Neural cell (in vitro differentiated cells): ENCODE measurements around the gene CRPPA. TPM values are rescaled to one million over a fixed set of nuclear protein-coding genes. Genes with fewer than 3 reads are reported as not detected.

Experiments
- H2AFZ ChIP-seq: fragments of 200-600, 300-800 bp; sonication (generic), shearing (Covaris generic); 2 replicates; pipeline ENCODE4 v1.6.0; 2014; ENCODE audit warnings: low read depth, mild to moderate bottlenecking, antibody characterized with exemption, low read length, moderate library complexity
- H3F3A ChIP-seq: fragments of 200-600 bp; shearing (Covaris generic); 2 replicates; pipeline ENCODE4 v1.6.1; 2016; ENCODE audit warnings: mild to moderate bottlenecking, moderate library complexity, mixed read lengths, antibody characterized with exemption, low read length; ENCODE audit not compliant: insufficient read depth, poor library complexity, severe bottlenecking
- H3K27ac ChIP-seq: fragments of 200-600, 300-800 bp; sonication (generic), shearing (Covaris generic); 2 replicates; pipeline ENCODE4 v1.5.1; 2014; ENCODE audit warnings: mild to moderate bottlenecking, low read length, moderate library complexity
- H3K27me3 ChIP-seq: fragments of 300-800, 200-600 bp; sonication (generic), shearing (Covaris generic); 2 replicates; pipeline ENCODE4 v1.6.0; 2014; ENCODE audit warnings: mild to moderate bottlenecking, low read depth, low read length, moderate library complexity; ENCODE audit not compliant: insufficient read depth
- H3K36me3 ChIP-seq: fragments of 300-800, 200-600 bp; sonication (generic), shearing (Covaris generic); 2 replicates; pipeline ENCODE4 v1.5.1; 2014; ENCODE audit warnings: mild to moderate bottlenecking, antibody characterized with exemption, low read length, moderate library complexity; ENCODE audit not compliant: insufficient read depth
- H3K4me2 ChIP-seq: fragments of 300-800, 200-600 bp; sonication (generic), shearing (Covaris generic); 2 replicates; pipeline ENCODE4 v1.6.0; 2014; ENCODE audit warnings: mild to moderate bottlenecking, low read length
- H3K4me3 ChIP-seq: fragments of 300-800, 200-600 bp; sonication (generic), shearing (Covaris generic); 2 replicates; pipeline ENCODE4 v1.5.1; 2014; ENCODE audit warnings: mild to moderate bottlenecking, low read length, moderate library complexity
- H3K79me2 ChIP-seq: fragments of 200-600 bp; shearing (Covaris generic); replicated peaks from 2 replicates; pipeline ENCODE4 v1.6.0; 2014; ENCODE audit warnings: mild to moderate bottlenecking, low read length, moderate library complexity; ENCODE audit not compliant: insufficient read depth
- H3K9ac ChIP-seq: fragments of 300-800, 200-600 bp; sonication (generic), shearing (Covaris generic); 2 replicates; pipeline ENCODE4 v1.6.1; 2016; ENCODE audit warnings: mild to moderate bottlenecking, low read length, mixed read lengths
- H3K9me2 ChIP-seq: fragments of 200-600 bp; shearing (Covaris generic); 2 replicates; pipeline ENCODE4 v1.6.1; 2016; ENCODE audit warnings: mild to moderate bottlenecking, low read length, mixed read lengths; ENCODE audit not compliant: insufficient read depth
- H3K9me3 ChIP-seq: fragments of 200-600, 300-800 bp; sonication (generic), shearing (Covaris generic); 2 replicates; pipeline ENCODE4 v1.6.1; 2016; ENCODE audit warnings: mild to moderate bottlenecking, mixed run types, low read length, moderate library complexity, mixed read lengths
- H4K20me1 ChIP-seq: fragments of 200-600 bp; shearing (Covaris generic); 2 replicates; pipeline ENCODE4 v1.6.1; 2016; ENCODE audit warnings: mild to moderate bottlenecking, mixed run types; ENCODE audit not compliant: insufficient read depth
- EP300 ChIP-seq: fragments of 450-650 bp; conservative IDR thresholded peaks from 2 replicates; pipeline ENCODE4 v1.6.1; 2014; ENCODE audit warnings: antibody characterized with exemption, mild to moderate bottlenecking, moderate library complexity; ENCODE audit not compliant: poor library complexity, severe bottlenecking
- MXI1 ChIP-seq: fragments of 450-650 bp; conservative IDR thresholded peaks from 2 replicates; pipeline ENCODE4 v1.6.1; 2014; ENCODE audit warnings: antibody characterized with exemption, mild to moderate bottlenecking; ENCODE audit not compliant: poor library complexity, severe bottlenecking
- POLR2AphosphoS5 ChIP-seq: IDR thresholded peaks from 2 replicates; pipeline ENCODE4 v1.6.1; 2012
- SMC3 ChIP-seq: fragments of 450-650 bp; conservative IDR thresholded peaks from 2 replicates; pipeline ENCODE4 v1.6.1; 2014; ENCODE audit warnings: antibody characterized with exemption, mild to moderate bottlenecking, moderate library complexity; ENCODE audit not compliant: poor library complexity
- TAF1 ChIP-seq: IDR thresholded peaks from 2 replicates; pipeline ENCODE4 v1.6.1; 2012; ENCODE audit warnings: low read depth
- polyA plus RNA-seq: library from polyadenylated mRNA; depleted of rRNA; stranded (reverse); fragments of >200 nt; gene quantifications from 2 replicates; pipeline ENCODE4 v1.2.3, GENCODE V29; 2014
- TF ChIP-seq, protein P1 (sequence below): fragments of 450-650 bp; IDR thresholded peaks from 2 replicates; pipeline ENCODE4 v1.5.1; 2014; ENCODE audit warnings: antibody characterized with exemption, mild to moderate bottlenecking, moderate library complexity; ENCODE audit not compliant: poor library complexity, severe bottlenecking
- TF ChIP-seq, protein P2 (sequence below): IDR thresholded peaks from 2 replicates; pipeline ENCODE4 v1.6.1; 2012; ENCODE audit warnings: borderline replicate concordance

The CRPPA gene
- polyA plus RNA-seq, 1 donor from 2014 or later: 0.05 TPM

DNA sequence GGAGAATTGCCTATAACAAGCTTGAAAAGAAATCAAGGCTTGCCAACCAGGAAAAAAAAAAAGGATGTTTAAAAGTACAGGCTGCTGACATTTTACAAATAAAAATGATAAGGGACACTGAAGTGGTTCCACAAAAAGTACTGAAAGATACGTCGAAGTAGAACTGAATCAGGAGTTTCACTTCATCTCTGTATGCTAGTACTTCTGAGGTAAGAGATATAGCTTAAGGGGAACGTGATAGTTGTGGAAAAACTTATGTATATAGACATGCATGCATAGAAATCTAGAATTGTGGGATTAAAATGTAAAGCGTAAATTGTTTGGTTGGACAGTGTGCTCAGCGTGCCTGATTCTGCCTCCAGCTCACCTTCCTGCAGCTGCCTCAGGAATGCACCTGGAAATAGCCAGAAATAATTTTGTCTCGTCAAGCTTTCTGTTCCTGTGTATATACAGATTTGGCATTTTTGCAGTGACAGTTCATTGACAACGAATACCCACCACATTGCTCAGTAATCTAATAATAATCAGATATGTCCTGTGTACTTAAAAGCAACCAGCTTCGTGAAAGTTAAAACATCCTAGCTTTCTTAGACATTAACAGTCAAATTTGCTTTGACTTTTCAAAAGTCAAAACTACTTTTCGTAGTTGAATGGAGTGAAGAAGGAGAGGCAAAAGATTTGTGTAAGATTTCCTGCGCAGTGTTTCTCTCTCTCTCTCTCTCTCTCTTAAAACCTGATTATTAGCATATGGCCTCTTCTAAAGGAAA is 42.8 kb upstream of the CRPPA start:
- Histone ChIP-seq H3K9me3 (no peaks in the 10 kb centered on the region), H3K79me2 (no peaks in the 10 kb centered on the region), H3K4me3 (no peak overlapping the region), H2AFZ (no peak overlapping the region), H3K4me2 (no peak overlapping the region), H3F3A (peaks cover 3% of the 10 kb centered on the region), H3K36me3 (no peaks in the 10 kb centered on the region), H3K9me2 (no peaks in the 10 kb centered on the region), H4K20me1 (no peaks in the 10 kb centered on the region), H3K27me3 (no peaks in the 10 kb centered on the region), H3K27ac (no peak overlapping the region), H3K9ac (no peak overlapping the region)
- TF ChIP-seq, protein P1, sequence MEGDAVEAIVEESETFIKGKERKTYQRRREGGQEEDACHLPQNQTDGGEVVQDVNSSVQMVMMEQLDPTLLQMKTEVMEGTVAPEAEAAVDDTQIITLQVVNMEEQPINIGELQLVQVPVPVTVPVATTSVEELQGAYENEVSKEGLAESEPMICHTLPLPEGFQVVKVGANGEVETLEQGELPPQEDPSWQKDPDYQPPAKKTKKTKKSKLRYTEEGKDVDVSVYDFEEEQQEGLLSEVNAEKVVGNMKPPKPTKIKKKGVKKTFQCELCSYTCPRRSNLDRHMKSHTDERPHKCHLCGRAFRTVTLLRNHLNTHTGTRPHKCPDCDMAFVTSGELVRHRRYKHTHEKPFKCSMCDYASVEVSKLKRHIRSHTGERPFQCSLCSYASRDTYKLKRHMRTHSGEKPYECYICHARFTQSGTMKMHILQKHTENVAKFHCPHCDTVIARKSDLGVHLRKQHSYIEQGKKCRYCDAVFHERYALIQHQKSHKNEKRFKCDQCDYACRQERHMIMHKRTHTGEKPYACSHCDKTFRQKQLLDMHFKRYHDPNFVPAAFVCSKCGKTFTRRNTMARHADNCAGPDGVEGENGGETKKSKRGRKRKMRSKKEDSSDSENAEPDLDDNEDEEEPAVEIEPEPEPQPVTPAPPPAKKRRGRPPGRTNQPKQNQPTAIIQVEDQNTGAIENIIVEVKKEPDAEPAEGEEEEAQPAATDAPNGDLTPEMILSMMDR: no peak
- TF ChIP-seq TAF1 (no peak), MXI1 (no peak), SMC3 (no peak), POLR2AphosphoS5 (no peak)

DNA sequence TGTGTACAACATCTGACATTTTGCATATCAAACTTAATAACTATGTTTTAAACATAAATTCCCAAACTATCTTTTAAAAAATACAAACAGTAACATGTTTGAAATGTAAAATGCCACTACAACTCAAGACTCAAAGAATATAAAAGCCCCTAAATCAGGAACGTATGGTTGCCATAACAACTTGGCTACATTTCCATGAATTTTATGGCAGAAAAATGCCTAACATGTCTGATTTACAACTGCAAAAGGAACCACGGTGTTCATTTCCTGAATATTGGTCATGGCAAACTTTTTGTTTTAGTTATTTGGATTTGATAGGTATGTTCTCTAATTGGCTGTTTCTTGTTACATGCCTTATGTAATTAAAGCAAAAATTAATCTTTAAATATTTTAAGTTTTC is 42.2 kb upstream of the CRPPA start:
- H3F3A ChIP-seq: peaks cover 3% of the 10 kb centered on the region
- no peaks in the 10 kb centered on the region for H3K9me2 ChIP-seq
- H3K4me2 ChIP-seq: no peak overlapping the region
- no peaks in the 10 kb centered on the region for H4K20me1 ChIP-seq
- TF ChIP-seq, protein P1: no peak
- TF ChIP-seq TAF1 (no peak), MXI1 (no peak), EP300 (no peak), SMC3 (no peak)
- TF ChIP-seq, protein P2, sequence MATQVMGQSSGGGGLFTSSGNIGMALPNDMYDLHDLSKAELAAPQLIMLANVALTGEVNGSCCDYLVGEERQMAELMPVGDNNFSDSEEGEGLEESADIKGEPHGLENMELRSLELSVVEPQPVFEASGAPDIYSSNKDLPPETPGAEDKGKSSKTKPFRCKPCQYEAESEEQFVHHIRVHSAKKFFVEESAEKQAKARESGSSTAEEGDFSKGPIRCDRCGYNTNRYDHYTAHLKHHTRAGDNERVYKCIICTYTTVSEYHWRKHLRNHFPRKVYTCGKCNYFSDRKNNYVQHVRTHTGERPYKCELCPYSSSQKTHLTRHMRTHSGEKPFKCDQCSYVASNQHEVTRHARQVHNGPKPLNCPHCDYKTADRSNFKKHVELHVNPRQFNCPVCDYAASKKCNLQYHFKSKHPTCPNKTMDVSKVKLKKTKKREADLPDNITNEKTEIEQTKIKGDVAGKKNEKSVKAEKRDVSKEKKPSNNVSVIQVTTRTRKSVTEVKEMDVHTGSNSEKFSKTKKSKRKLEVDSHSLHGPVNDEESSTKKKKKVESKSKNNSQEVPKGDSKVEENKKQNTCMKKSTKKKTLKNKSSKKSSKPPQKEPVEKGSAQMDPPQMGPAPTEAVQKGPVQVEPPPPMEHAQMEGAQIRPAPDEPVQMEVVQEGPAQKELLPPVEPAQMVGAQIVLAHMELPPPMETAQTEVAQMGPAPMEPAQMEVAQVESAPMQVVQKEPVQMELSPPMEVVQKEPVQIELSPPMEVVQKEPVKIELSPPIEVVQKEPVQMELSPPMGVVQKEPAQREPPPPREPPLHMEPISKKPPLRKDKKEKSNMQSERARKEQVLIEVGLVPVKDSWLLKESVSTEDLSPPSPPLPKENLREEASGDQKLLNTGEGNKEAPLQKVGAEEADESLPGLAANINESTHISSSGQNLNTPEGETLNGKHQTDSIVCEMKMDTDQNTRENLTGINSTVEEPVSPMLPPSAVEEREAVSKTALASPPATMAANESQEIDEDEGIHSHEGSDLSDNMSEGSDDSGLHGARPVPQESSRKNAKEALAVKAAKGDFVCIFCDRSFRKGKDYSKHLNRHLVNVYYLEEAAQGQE: no peak
- no peak overlapping the region for H2AFZ ChIP-seq
- H3K79me2 ChIP-seq: no peaks in the 10 kb centered on the region
- H3K36me3 ChIP-seq: no peaks in the 10 kb centered on the region
- H3K27me3 ChIP-seq: no peaks in the 10 kb centered on the region
- H3K9me3 ChIP-seq: no peaks in the 10 kb centered on the region
- no peak overlapping the region for H3K9ac ChIP-seq
- no peak overlapping the region for H3K27ac ChIP-seq
- no peak overlapping the region for H3K4me3 ChIP-seq
